Kidney (tissue), 14 donors: ENCODE data around the gene CLEC16A. TPM values are rescaled to one million over a fixed set of nuclear protein-coding genes. Genes with fewer than 3 reads are reported as not detected.

Source experiments
- DNase-seq, 5 donors: peaks; one replicate each; pipeline ENCODE4 v3.0.0-alpha.2; 2013 to 2020
- FAIRE-seq: peaks from 2 replicates; lab custom pipeline; 2012; peaks lifted over from hg19 to GRCh38; lab: Jason Lieb, UNC
- H3K27ac ChIP-seq, 2 donors: one replicate each; pipeline ENCODE4 v1.7.0; 2013; ENCODE audit warnings: low read depth in 2 of 2, low read length in 2 of 2, inconsistent platforms in 1 of 2
- H3K27me3 ChIP-seq: one replicate; pipeline ENCODE4 v1.7.1; 2013; ENCODE audit warnings: low read length, inconsistent platforms; ENCODE audit not compliant: control insufficient read depth, insufficient read depth
- H3K36me3 ChIP-seq, 3 donors: one replicate each; pipeline versions ENCODE4 v1.7.0 to v1.7.1; 2013; ENCODE audit warnings: low read length in 3 of 3, control low read depth in 1 of 3, inconsistent platforms in 1 of 3; ENCODE audit not compliant: insufficient read depth in 3 of 3, control insufficient read depth in 2 of 3
- H3K4me1 ChIP-seq, 3 donors: one replicate each; pipeline versions ENCODE4 v1.7.0 to v1.7.1; 2013; ENCODE audit warnings: low read length in 3 of 3, inconsistent platforms in 1 of 3, low read depth in 1 of 3; ENCODE audit not compliant: control insufficient read depth in 2 of 3, insufficient read depth in 2 of 3
- H3K4me3 ChIP-seq, 3 donors: one replicate each; pipeline versions ENCODE4 v1.7.0 to v1.8.1; 2013; ENCODE audit warnings: low read length in 3 of 3, control low read depth in 1 of 3, inconsistent platforms in 1 of 3
- H3K9ac ChIP-seq, 3 donors: one replicate each; pipeline versions ENCODE4 v1.7.0 to v1.7.1; 2013; ENCODE audit warnings: low read length in 3 of 3, control low read depth in 1 of 3, inconsistent platforms in 1 of 3
- H3K9me3 ChIP-seq, 3 donors: one replicate each; pipeline versions ENCODE4 v1.7.0 to v1.7.1; 2013; ENCODE audit warnings: low read length in 3 of 3, control low read depth in 1 of 3, inconsistent platforms in 1 of 3; ENCODE audit not compliant: control insufficient read depth in 2 of 3, insufficient read depth in 1 of 3
- intact Hi-C: fragments of 100-400 bp; cut with DNase I; formaldehyde crosslinking; loops from one replicate; pipeline ENCODE4 v1.11.1; 2022
- polyA plus RNA-seq: library from polyadenylated mRNA; stranded (reverse); fragments of 350-450 nt; fragmentation: Illumina TruSeq; extraction: RNeasy Lipid Tissue Mini Kit (QIAGEN cat#74804); gene quantifications from one replicate; pipeline ENCODE4 v1.2.3, GENCODE V29; 2014; ENCODE audit warnings: low read depth, low replicate concordance; ENCODE audit not compliant: insufficient read depth
- total RNA-seq: library from RNA; stranded (reverse); fragmentation: NEBNext Ultra II Directional; extraction: Animal tissue kit (Norgen Biotek cat#: 25700); gene quantifications from one replicate; pipeline ENCODE4 v1.2.1, GENCODE V29; 2021
- TF ChIP-seq, protein P1 (sequence below): IDR thresholded peaks from 3 replicates; pipeline ENCODE4 v1.5.1; 2012; ENCODE audit warnings: mild to moderate bottlenecking, moderate library complexity, borderline replicate concordance; ENCODE audit not compliant: insufficient read depth; ENCODE audit errors: extremely low read depth
- donor health status: control.
- donor health status: control.
- donor health status: control.
- donor health status: control.
- donor health status: control.
- donor health status: DM: yes; HTN: yes; CAD: no.
- donor health status: Normal renal cell carcinoma (clear cell type).

CLEC16A gene
- total and polyA plus RNA-seq, 2 donors from 2014 or later, result 10.8 to 51.9 TPM

DNA sequence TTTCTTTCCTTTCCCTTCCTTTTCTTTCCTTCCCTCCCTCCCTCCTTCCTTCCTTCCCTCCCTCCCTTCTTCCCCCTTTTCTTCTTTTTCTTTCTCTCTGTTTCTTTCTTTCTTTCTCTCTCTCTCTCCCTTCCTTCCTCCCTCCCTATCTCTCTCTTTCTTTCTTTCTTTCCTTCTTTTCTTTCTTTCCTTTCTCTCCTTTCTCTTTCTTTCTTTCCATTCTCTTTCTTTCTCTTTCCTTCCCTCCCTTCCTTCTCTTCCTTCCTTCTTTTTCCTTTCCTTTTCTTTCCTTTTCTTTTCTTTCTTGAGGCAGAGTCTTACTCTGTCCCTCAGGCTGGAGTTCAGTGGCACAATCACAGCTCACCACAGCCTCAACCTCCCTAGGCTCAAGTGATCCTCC, 33.1 kb upstream of the CLEC16A start:
- no peak overlapping the region for H3K9ac ChIP-seq
- H3K4me3 ChIP-seq, result no peak overlapping the region
- FAIRE-seq (no peak), DNase-seq (no peak)
- TF ChIP-seq, protein P1, sequence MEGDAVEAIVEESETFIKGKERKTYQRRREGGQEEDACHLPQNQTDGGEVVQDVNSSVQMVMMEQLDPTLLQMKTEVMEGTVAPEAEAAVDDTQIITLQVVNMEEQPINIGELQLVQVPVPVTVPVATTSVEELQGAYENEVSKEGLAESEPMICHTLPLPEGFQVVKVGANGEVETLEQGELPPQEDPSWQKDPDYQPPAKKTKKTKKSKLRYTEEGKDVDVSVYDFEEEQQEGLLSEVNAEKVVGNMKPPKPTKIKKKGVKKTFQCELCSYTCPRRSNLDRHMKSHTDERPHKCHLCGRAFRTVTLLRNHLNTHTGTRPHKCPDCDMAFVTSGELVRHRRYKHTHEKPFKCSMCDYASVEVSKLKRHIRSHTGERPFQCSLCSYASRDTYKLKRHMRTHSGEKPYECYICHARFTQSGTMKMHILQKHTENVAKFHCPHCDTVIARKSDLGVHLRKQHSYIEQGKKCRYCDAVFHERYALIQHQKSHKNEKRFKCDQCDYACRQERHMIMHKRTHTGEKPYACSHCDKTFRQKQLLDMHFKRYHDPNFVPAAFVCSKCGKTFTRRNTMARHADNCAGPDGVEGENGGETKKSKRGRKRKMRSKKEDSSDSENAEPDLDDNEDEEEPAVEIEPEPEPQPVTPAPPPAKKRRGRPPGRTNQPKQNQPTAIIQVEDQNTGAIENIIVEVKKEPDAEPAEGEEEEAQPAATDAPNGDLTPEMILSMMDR, result no peak
- no peak overlapping the region for H3K27ac ChIP-seq
- H3K27me3 ChIP-seq, result no peaks in the 10 kb centered on the region
- intact Hi-C loops, result no loop called here
- no peaks in the 10 kb centered on the region for H3K4me1 ChIP-seq
- H3K36me3 ChIP-seq, result peaks cover 0 to 3% (median 0%) of the 10 kb centered on the region in 3 donors
- no peaks in the 10 kb centered on the region for H3K9me3 ChIP-seq

DNA sequence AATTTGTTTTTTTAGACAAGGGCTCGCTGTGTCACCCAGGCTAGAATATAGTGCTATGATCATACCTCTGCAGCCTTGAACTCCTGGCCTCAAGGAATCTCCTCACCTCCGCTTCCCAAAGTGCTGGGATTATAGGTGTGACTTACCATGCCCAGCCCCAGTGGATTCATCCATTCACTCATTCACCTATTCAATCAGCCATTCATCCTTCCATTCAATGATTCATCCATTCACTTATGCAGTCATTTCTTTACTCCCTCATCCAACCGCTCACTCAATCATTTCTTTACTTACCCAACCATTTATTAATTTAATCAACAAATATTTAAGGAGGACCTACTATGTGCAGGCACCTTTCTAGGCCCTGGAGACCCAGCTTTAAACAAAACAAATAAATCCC, 27.8 kb upstream of the CLEC16A start:
- H3K27ac ChIP-seq, result no peak overlapping the region
- TF ChIP-seq, protein P1, result no peak
- no peak for FAIRE-seq
- DNase-seq, result no peak
- peaks cover 2% of the 10 kb centered on the region for H3K27me3 ChIP-seq
- no peak overlapping the region for H3K4me3 ChIP-seq
- no peak overlapping the region for H3K9ac ChIP-seq
- no peaks in the 10 kb centered on the region for H3K9me3 ChIP-seq
- H3K4me1 ChIP-seq, result peaks cover 3 to 12% (median 10%) of the 10 kb centered on the region in 3 donors
- intact Hi-C loops, result no loop called here
- H3K36me3 ChIP-seq, result no peaks in the 10 kb centered on the region

DNA sequence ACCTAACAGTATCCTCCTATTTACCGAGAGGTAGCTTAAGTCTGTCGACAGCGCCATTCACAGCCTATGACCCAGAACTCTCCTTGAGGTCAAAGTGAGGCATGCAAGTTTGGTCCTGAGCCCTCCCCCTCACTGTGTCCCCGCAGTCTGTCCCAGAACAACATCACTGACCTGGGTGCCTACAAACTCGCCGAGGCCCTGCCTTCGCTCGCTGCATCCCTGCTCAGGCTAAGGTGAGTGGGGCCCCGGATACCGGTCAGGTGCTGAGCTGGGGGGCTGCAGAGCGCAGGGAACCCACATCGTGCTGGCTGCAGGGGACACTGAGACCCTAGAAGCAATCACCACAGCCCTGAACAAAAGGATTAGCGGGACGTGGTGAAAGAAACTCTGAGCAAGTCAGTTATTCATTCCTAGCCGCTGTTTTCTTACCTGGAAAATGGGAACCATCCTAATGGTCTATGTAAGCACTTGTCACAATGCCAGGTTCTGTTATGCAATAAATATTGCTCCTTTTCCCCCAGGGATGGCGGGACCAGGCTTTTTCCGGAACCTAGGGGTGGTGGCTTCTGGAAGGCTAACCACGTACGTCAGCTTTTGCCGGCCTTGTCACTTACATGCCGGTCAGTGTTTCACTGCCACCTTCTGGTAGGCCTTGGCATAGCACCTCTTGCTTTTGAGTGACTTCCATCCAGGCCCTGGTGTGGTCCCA, 25.9 kb upstream of the CLEC16A start:
- DNase-seq, result peak; percentile 95 to 96 (median 95)
- peak overlapping the region in 1 of 3 donors; percentile 37 for H3K9ac ChIP-seq

More for the DNA sequence above, 25.9 kb upstream of the CLEC16A start:
- no peaks in the 10 kb centered on the region for H3K9me3 ChIP-seq
- TF ChIP-seq, protein P1, result peak; percentile 98
- peak; percentile 62 for FAIRE-seq
- intact Hi-C loops, result no loop called here
- H3K36me3 ChIP-seq, result no peaks in the 10 kb centered on the region
- peak overlapping the region in 1 of 3 donors; percentile 29 for H3K4me3 ChIP-seq
- H3K4me1 ChIP-seq, result peaks cover 3 to 24% (median 18%) of the 10 kb centered on the region in 3 donors
- peak overlapping the region; percentile 51 to 68 for H3K27ac ChIP-seq
- peaks cover 2% of the 10 kb centered on the region for H3K27me3 ChIP-seq
